ENCODE measurements around the gene TIMM22.

DNA sequence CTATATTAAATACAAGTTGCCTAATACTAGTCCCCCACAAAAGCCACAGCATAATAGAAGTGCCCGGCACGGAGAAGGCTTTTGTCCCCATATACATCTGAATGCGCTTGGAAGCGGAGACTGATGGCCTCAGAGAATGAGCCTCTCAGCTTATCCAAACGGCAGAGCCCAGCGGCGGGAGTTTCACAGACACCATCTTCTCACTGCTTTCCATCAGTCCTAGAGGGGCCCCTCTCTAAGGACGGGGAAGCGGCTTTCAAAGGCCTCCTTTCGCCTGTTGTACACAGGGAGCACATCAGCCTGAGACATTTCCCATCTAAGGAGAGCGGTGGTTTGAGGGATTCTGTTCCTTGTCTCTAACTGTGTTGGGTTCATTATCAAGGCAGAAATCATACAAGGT lies 34.3 kb upstream of the TIMM22 start:
- TF ChIP-seq CTCF (IDR thresholded peaks at IDR 0.05 in 4 of 5, conservative IDR thresholded peaks at IDR 0.05 in 1 of 5): no peak
- TF ChIP-seq POLR2A (IDR thresholded peaks at IDR 0.05): no peak

Measured in gastrocnemius medialis (tissue), 4 donors.